Activated CD8-positive, alpha-beta memory T cell treated with anti-CD3 and anti-CD28 coated beads, Interleukin-2, amount 50 U/mL, for 1 hour (primary cell): ENCODE data around the gene PTPN9.
"Not testable (repeated sequence)": the region's sequence is repeated elsewhere in the genome, so short reads cannot be mapped to it uniquely, and the experiment has no call there.

Experiments used
- DNase-seq: peaks from one replicate; pipeline ENCODE4 v3.0.0-alpha.2; 2020; ENCODE audit errors: extremely low read depth

Gene PTPN9

DNA sequence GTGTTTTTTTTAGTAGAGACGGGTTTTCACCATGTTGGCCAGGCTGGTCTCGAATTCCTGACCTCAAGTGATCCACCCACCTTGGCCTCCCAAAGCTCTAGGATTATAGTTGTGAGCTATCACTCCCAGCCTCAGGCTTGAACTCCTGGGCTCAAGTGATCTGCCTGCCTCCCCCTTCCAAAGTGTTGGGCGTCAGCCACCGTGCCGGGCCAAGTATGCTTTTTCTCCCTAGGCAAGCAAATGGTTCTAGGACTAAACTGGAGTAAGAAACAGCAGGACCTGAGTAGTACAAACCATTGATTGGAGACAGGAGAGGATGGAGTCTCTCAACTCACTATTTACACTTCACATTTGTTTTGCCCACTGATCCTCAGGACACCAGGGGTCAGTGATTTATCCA lies 4.6 kb upstream of the PTPN9 start:
- no peak for DNase-seq

GRCh38 chr15:75582943-75583342 lies 3.8 kb upstream of the PTPN9 start:
- not testable (repeated sequence) for DNase-seq

- DNase-seq: no peak
These were observed 755 bp downstream of the PTPN9 start for GRCh38 chr15:75578173-75578947.

GRCh38 chr15:75577401-75578172 lies 1.5 kb downstream of the PTPN9 start:
- DNase-seq: no peak

DNA sequence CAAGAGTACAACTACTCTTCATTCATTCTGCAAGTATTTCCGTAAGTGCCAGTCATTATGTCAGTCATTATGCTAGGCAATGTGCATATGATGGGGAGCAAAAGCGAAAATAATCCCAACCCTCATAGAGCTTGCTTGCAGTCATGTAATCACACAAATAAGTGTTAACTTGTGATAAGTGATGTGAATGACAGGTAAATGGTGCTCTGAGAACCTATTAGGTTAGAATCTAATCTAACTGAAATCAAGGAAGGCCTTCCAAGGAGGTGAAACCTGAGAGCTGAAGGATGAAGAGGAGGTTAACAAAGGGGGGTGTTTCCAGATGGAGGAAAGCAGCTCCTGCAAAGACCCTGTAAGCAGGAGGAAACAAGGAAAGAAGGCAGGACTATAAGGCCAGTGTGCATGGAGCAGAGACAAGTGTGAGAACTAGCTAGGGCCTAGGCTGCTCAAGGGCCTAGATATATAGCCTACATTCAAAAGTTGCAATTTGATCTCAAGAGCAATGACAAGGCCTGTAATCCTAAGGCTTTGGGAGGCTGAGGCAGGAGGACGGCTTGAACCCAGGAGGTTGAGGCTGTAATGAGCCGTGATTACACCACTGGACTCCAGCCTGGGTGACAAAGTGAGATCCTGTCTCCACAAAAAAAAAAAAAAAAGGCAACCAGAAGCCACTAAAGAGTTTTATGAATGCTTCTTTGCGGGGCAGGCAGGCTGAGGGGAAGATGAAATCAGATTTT lies 5.3 kb downstream of the PTPN9 start:
- DNase-seq: no peak

- no peak for DNase-seq
These were observed 8.8 kb downstream of the PTPN9 start for GRCh38 chr15:75570126-75570845.

- DNase-seq: no peak
These were observed 13.8 kb downstream of the PTPN9 start for GRCh38 chr15:75565062-75565970.

- no peak for DNase-seq
These were observed 17.2 kb downstream of the PTPN9 start for GRCh38 chr15:75561888-75562287.

- not testable (repeated sequence) for DNase-seq
These were observed 19.8 kb downstream of the PTPN9 start for GRCh38 chr15:75559360-75559759.

GRCh38 chr15:75558955-75559354 lies 20.2 kb downstream of the PTPN9 start:
- DNase-seq: not testable (repeated sequence)

DNA sequence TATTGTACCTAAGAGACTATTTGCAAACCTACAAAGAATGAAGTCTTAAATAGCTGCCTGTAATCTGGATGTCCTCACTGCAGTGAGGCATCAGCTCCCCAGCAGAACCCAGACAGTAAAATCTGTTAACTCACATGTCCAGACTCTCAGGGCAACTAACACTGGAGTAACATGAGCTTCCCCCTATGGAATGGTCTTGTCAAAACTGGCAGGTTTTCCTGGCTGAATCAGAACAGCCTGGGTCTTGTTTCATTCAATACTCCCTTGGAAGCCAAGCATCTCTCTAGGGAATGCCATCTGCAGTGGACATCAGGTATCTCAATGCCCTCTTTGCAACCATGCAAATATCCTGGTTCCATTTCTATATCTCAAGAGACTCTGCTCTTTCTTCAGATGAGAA lies 24.4 kb downstream of the PTPN9 start:
- DNase-seq: no peak

DNA sequence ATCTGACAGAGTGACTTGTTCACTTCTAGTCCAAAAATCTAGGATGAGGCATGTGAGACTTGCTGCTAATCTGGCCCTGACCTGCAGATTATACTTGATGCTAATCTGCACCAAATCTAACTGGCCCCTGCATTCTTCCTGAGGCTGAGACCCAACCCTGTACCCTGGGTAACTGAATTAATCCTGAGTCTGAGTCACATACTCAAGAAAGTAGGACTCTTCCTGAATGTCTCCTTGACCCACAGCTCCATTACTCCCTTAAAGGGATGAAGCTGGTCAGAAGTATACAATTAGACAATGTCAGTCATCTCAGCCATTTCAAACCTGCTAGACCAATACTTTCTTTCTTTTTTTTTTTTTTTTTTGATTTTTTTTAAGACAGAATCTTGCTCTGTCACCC lies 25.5 kb downstream of the PTPN9 start:
- DNase-seq: no peak

GRCh38 chr15:75551091-75551490 lies 28.0 kb downstream of the PTPN9 start:
- no peak for DNase-seq

GRCh38 chr15:75545064-75545463 lies 34.1 kb downstream of the PTPN9 start:
- DNase-seq: no peak

DNA sequence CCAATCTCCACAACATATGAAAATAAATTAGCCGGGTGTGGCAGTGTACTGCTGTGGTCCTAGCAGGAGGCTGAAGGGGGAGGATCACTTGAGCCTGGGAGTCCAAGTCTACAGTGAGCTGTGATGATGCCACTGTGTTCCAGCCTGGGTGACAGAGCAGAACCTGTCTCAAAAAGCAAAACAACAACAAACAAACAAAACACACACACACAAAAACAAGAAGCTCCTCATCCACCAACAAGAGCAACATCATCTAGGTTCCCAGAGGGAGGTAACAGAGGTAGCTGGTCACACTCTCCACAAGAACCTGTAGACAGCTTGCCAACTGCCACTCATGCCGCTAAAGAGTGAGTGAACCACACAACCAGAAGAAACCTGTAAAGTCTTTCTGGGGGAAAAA lies 34.8 kb downstream of the PTPN9 start:
- no peak for DNase-seq

GRCh38 chr15:75542949-75543545 lies 36.1 kb downstream of the PTPN9 start:
- not testable (repeated sequence) for DNase-seq

- no peak for DNase-seq
These were observed 36.7 kb downstream of the PTPN9 start for GRCh38 chr15:75542386-75542797.

DNA sequence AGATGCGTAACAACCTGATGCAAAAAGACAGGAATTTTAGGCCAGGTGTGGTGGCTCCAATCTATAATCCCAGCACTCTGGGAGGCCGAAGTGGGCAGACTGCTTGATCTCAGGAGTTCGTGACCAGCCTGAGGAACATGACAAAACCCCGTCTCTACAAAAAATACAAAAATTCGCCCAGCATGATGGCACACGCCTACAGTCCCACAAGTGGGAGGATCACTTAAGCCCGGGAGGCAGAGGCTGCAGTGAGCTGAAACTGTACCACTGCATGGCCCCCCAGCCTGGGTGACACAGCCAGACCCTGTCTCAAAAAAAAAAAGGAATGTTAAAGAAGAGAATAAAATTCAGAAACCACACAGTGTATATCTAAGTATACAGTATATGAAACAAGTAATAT lies 40.7 kb downstream of the PTPN9 start:
- DNase-seq: no peak

- DNase-seq: no peak
These were observed 45.2 kb downstream of the PTPN9 start for GRCh38 chr15:75533945-75534344.
